Testis (tissue), 2 donors: ENCODE data around the gene TSR1.

Experiments used
- CTCF ChIP-seq, 3 experiments: fragments of 450-650 bp in 2 of 3; fragments of 200-600 bp in 1 of 3; sonication (generic) in 1 of 3; IDR thresholded peaks; one replicate each; pipeline ENCODE4 v1.5.1; 2016 to 2019; ENCODE audit warnings: antibody characterized with exemption in 3 of 3, mild to moderate bottlenecking in 2 of 3, moderate library complexity in 1 of 3
- POLR2A ChIP-seq: fragments of 450-650 bp; IDR thresholded peaks from one replicate; pipeline ENCODE4 v1.6.1; 2017; ENCODE audit warnings: antibody characterized with exemption, mild to moderate bottlenecking, moderate library complexity

GRCh38 chr17:2283302-2283701 lies 53.0 kb downstream of the TSR1 start:
- TF ChIP-seq POLR2A (no peak), CTCF (IDR thresholded peaks at IDR 0.05) (no peak)
